Lower leg skin (tissue), 3 donors: ENCODE data around the gene SPTB.

ENCODE experiments used
- POLR2A ChIP-seq, 2 donors: fragments of 450-650 bp; IDR thresholded peaks; one replicate each; pipeline ENCODE4 v1.6.1; 2016 to 2017; ENCODE audit warnings: antibody characterized with exemption in 2 of 2, mild to moderate bottlenecking in 1 of 2, moderate library complexity in 1 of 2
- TF ChIP-seq, protein P1 (sequence below), 3 donors: fragments of 450-650 bp; IDR thresholded peaks; one replicate each; pipeline ENCODE4 v1.5.1; 2016; ENCODE audit warnings: antibody characterized with exemption in 3 of 3, mild to moderate bottlenecking in 3 of 3, moderate library complexity in 2 of 3

DNA sequence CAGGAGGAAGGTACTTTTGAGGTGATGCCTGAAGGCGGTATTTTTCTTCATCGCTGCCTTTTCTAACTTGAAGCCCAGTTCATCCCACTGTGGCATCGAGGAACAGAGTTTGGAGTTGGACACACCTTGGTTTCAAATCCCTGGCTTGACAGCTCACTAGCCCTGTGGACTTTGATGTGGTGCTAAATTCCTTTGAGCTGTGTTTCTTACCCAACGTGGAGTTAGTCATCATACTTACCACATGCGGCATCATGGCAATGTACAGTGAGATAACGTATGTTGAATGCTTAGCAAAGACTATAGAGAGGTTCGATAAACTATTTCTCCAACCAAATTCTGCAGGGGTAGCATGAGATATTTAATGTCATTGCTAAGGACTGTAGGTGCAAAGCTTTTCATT lies 172.0 kb downstream of the SPTB start:
- TF ChIP-seq, protein P1, sequence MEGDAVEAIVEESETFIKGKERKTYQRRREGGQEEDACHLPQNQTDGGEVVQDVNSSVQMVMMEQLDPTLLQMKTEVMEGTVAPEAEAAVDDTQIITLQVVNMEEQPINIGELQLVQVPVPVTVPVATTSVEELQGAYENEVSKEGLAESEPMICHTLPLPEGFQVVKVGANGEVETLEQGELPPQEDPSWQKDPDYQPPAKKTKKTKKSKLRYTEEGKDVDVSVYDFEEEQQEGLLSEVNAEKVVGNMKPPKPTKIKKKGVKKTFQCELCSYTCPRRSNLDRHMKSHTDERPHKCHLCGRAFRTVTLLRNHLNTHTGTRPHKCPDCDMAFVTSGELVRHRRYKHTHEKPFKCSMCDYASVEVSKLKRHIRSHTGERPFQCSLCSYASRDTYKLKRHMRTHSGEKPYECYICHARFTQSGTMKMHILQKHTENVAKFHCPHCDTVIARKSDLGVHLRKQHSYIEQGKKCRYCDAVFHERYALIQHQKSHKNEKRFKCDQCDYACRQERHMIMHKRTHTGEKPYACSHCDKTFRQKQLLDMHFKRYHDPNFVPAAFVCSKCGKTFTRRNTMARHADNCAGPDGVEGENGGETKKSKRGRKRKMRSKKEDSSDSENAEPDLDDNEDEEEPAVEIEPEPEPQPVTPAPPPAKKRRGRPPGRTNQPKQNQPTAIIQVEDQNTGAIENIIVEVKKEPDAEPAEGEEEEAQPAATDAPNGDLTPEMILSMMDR (IDR thresholded peaks at IDR 0.05) = no peak
- no peak for TF ChIP-seq POLR2A (IDR thresholded peaks at IDR 0.05)
